OCI-LY7 (cell line): ENCODE measurements around the gene CISTR. TPM values are rescaled to one million over a fixed set of nuclear protein-coding genes. Genes with fewer than 3 reads are reported as not detected.

Source experiments
- BruUV-seq: library from RNA; stranded (reverse); fragments of 400-500 nt; replicated peaks from 2 replicates; lab custom pipeline; 2021; lab: Mats Ljungman, UMichigan
- CTCF ChIA-PET: fragments of 300-600 bp; sonication (Branson Sonifier 250); formaldehyde crosslinking; loops from one replicate; lab custom pipeline; 2022; ENCODE audit warnings: antibody characterized with exemption; ENCODE audit not compliant: unreplicated experiment; lab: Charles Lee
- POLR2A ChIA-PET: fragments of 300-600 bp; sonication (Branson Sonifier 250); formaldehyde crosslinking; loops from one replicate; lab custom pipeline; 2022; ENCODE audit warnings: antibody characterized with exemption; lab: Charles Lee
- DNase-seq: peaks from one replicate; pipeline ENCODE4 v3.0.0-alpha.2; 2015; ENCODE audit warnings: low spot score
- H2AFZ ChIP-seq: fragments of 200-600 bp; sonication (generic), shearing (Covaris generic); 2 replicates; pipeline ENCODE4 v1.6.1; 2014; ENCODE audit warnings: mild to moderate bottlenecking, antibody characterized with exemption, low read length, moderate library complexity
- H3K27ac ChIP-seq: fragments of 200-600 bp; sonication (generic); 2 replicates; pipeline ENCODE4 v1.5.1; 2014; ENCODE audit warnings: mixed run types, low read depth, mild to moderate bottlenecking, moderate library complexity, low read length, inconsistent platforms; ENCODE audit not compliant: poor library complexity, severe bottlenecking
- H3K36me3 ChIP-seq: fragments of 200-600 bp; sonication (generic); 2 replicates; pipeline ENCODE4 v1.6.1; 2014; ENCODE audit warnings: mild to moderate bottlenecking, antibody characterized with exemption, low read length, moderate library complexity, mixed read lengths; ENCODE audit not compliant: insufficient read depth
- H3K4me1 ChIP-seq: fragments of 200-600 bp; sonication (generic); 2 replicates; pipeline ENCODE4 v1.5.1; 2014; ENCODE audit warnings: mild to moderate bottlenecking, low read length; ENCODE audit not compliant: insufficient read depth, poor library complexity, severe bottlenecking
- H3K4me2 ChIP-seq: fragments of 200-600 bp; sonication (generic); 2 replicates; pipeline ENCODE4 v1.6.1; 2014; ENCODE audit warnings: mild to moderate bottlenecking, low read length
- H3K4me3 ChIP-seq: fragments of 200-600 bp; sonication (generic); 2 replicates; pipeline ENCODE4 v1.5.1; 2014; ENCODE audit warnings: mild to moderate bottlenecking, low read depth, low read length; ENCODE audit not compliant: poor library complexity, severe bottlenecking
- H3K79me2 ChIP-seq: fragments of 200-600 bp; sonication (generic); 2 replicates; pipeline ENCODE4 v1.6.1; 2016; ENCODE audit warnings: low read depth, mild to moderate bottlenecking, low read length, moderate library complexity, mixed read lengths; ENCODE audit not compliant: insufficient read depth
- H3K9me2 ChIP-seq: fragments of 200-600 bp; sonication (generic); 2 replicates; pipeline ENCODE4 v1.6.1; 2016; ENCODE audit warnings: mild to moderate bottlenecking, low read length, mixed read lengths; ENCODE audit not compliant: insufficient read depth
- H3K9me3 ChIP-seq: fragments of 200-600 bp; sonication (generic); 2 replicates; pipeline ENCODE4 v1.6.1; 2014; ENCODE audit warnings: mild to moderate bottlenecking, mixed run types, low read length, mixed read lengths
- H4K20me1 ChIP-seq: fragments of 200-600 bp; sonication (generic); 2 replicates; pipeline ENCODE4 v1.6.1; 2014; ENCODE audit warnings: mild to moderate bottlenecking, antibody characterized with exemption, low read length, moderate library complexity, mixed read lengths; ENCODE audit not compliant: insufficient read depth
- EZH2phosphoT487 ChIP-seq: fragments of 200-600 bp; sonication (generic); IDR thresholded peaks from 2 replicates; pipeline ENCODE4 v1.6.1; 2018; ENCODE audit warnings: low read depth, borderline replicate concordance, mild to moderate bottlenecking, mixed run types, antibody characterized with exemption, low read length, moderate library complexity, mixed read lengths
- intact Hi-C: fragments of 100-400 bp; cut with micrococcal nuclease; formaldehyde crosslinking; loops from one replicate; pipeline ENCODE4 v1.10.0; 2022; ENCODE audit not compliant: unreplicated experiment
- total RNA-seq, 2 experiments: library from RNA; depleted of rRNA in 1 of 2; stranded (reverse); fragments of >200 nt in 1 of 2; shearing (Covaris generic) in 1 of 2; gene quantifications; 2 replicates each; pipeline ENCODE4 v1.2.3, GENCODE V29; 2014 to 2022
- TF ChIP-seq, protein P1 (sequence below): fragments of 200-600 bp; sonication (generic); conservative IDR thresholded peaks from 2 replicates; pipeline ENCODE4 v1.5.1; 2014; ENCODE audit warnings: mild to moderate bottlenecking, antibody characterized with exemption, low read length, moderate library complexity, mixed read lengths

Gene CISTR
- total RNA-seq, 2 experiments from 2014 or later, result 0.76 to 1.3 TPM

- no TSS peak for BruUV-seq
- no peaks in the 10 kb centered on the region for H3K79me2 ChIP-seq
- no peaks in the 10 kb centered on the region for H3K9me2 ChIP-seq
- peak overlapping the region; percentile 46; the same call in 1 of the 2 replicates for H3K4me2 ChIP-seq
- H4K20me1 ChIP-seq, result no peaks in the 10 kb centered on the region
- no peaks in the 10 kb centered on the region for H3K9me3 ChIP-seq
- H3K4me3 ChIP-seq, result no peak overlapping the region
- no peak overlapping the region for H3K27ac ChIP-seq
- intact Hi-C loops, result no loop called here
- TF ChIP-seq, protein P1, sequence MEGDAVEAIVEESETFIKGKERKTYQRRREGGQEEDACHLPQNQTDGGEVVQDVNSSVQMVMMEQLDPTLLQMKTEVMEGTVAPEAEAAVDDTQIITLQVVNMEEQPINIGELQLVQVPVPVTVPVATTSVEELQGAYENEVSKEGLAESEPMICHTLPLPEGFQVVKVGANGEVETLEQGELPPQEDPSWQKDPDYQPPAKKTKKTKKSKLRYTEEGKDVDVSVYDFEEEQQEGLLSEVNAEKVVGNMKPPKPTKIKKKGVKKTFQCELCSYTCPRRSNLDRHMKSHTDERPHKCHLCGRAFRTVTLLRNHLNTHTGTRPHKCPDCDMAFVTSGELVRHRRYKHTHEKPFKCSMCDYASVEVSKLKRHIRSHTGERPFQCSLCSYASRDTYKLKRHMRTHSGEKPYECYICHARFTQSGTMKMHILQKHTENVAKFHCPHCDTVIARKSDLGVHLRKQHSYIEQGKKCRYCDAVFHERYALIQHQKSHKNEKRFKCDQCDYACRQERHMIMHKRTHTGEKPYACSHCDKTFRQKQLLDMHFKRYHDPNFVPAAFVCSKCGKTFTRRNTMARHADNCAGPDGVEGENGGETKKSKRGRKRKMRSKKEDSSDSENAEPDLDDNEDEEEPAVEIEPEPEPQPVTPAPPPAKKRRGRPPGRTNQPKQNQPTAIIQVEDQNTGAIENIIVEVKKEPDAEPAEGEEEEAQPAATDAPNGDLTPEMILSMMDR, result no peak
- TF ChIP-seq EZH2phosphoT487, result no peak
- no peaks in the 10 kb centered on the region for H3K36me3 ChIP-seq
- no peak for DNase-seq
- POLR2A ChIA-PET, result no interaction called here
- CTCF ChIA-PET, result no interaction called here
- H3K4me1 ChIP-seq, result peaks cover 4% of the 10 kb centered on the region
- no peak overlapping the region for H2AFZ ChIP-seq
Measured at GRCh38 chr12:53737951-53738405, 13.8 kb downstream of the CISTR start.

DNA sequence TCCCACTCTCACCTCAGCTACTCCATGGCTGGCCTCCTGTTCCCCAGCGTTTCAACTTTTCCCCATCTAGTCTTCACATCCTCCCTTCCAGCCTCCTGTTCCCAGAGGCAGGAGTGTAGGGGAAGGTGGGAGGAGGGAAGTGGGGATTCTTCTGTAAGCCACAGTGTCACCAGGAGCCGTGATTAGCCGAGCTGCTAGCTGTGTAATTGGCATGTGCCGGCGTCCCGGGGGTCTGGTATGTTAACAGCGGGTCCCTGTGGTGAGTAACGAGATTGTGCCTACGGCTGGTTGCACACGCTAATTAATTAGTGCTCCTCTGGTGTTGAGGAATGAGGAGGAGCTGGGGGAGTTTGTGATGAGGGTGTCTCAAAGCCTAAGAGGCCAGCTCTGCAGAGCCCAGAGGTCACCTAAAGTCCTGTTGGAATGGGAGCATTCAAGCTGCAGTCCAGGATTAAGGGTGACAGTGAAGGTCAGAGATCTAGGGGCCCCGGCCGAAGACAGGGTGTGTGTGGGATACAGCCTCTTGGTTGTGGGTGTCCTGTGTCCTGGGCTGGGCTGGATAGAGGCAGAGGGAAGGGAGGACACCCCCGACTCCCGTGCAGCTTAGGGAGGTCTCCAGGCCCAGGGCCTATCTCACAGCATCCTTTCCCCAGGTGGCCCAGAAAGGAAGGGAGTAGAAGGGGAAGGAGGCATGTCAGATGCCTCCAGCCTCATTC is 14.5 kb downstream of the CISTR start:
- intact Hi-C loops, result no loop called here
- no peaks in the 10 kb centered on the region for H3K79me2 ChIP-seq
- no peaks in the 10 kb centered on the region for H3K36me3 ChIP-seq
- H4K20me1 ChIP-seq, result no peaks in the 10 kb centered on the region
- no peak overlapping the region for H2AFZ ChIP-seq
- H3K4me1 ChIP-seq, result peaks cover 4% of the 10 kb centered on the region
- no peaks in the 10 kb centered on the region for H3K9me3 ChIP-seq
- H3K4me3 ChIP-seq, result no peak overlapping the region
- H3K4me2 ChIP-seq, result no peak overlapping the region
- ChIA-PET CTCF (no interaction called here), POLR2A (interaction anchor here (0.6 kb wide), 1 partner anchor 248 kb away, joined by 4 read pairs; no protein-coding TSS in a partner anchor)
- TF ChIP-seq EZH2phosphoT487, result no peak
- TF ChIP-seq, protein P1, result no peak
- H3K27ac ChIP-seq, result no peak overlapping the region
- no TSS peak for BruUV-seq
- DNase-seq, result no peak
- no peaks in the 10 kb centered on the region for H3K9me2 ChIP-seq

- Histone ChIP-seq H3K36me3 (no peaks in the 10 kb centered on the region), H3K9me2 (no peaks in the 10 kb centered on the region), H3K4me1 (peaks cover 4% of the 10 kb centered on the region), H3K4me3 (no peak overlapping the region), H3K27ac (no peak overlapping the region), H3K9me3 (no peaks in the 10 kb centered on the region), H2AFZ (no peak overlapping the region), H3K79me2 (no peaks in the 10 kb centered on the region), H3K4me2 (no peak overlapping the region), H4K20me1 (no peaks in the 10 kb centered on the region)
- no TSS peak for BruUV-seq
- CTCF ChIA-PET, result no interaction called here
- DNase-seq, result no peak
- intact Hi-C loops, result no loop called here
- POLR2A ChIA-PET, result interaction anchor here (0.6 kb wide), 1 partner anchor 247 kb away, joined by 4 read pairs; no protein-coding TSS in a partner anchor
- TF ChIP-seq EZH2phosphoT487, result no peak
- TF ChIP-seq, protein P1, result no peak
Measured at GRCh38 chr12:53736592-53736991, 15.2 kb downstream of the CISTR start.
